GM18520 (cell line): ENCODE measurements around the gene FAM209B.
A peak's percentile ranks its signal among the peaks of the same experiment; 100 is the strongest.
"Not testable (repeated sequence)": the region's sequence is repeated elsewhere in the genome, so short reads cannot be mapped to it uniquely, and the experiment has no call there.

Experiments used
- ATAC-seq: cut with Tn5 transposase; IDR thresholded peaks from one replicate; pipeline ENCODE4 v1.9.1; 2021; ENCODE audit not compliant: unreplicated experiment

Gene FAM209B

DNA sequence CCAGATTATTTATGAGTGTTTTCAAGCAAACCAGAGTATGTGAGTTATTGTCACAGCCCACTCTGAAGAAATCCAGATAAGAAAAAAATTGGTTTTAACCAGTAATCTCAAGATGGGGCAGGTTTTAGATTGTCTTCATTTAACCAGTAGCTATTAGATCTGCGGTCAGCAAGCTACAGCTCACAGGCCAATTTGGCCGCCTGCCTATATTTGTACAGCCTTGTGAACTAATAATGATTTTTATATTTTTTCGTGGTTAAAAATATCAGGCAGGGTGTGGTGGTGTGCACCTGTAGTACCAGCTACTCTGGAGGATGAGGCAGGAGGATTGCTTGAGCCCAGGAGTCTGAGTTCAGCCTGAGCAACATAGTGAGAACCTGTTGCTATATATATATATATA, 5.0 kb downstream of the FAM209B start:
- no peak for ATAC-seq

DNA sequence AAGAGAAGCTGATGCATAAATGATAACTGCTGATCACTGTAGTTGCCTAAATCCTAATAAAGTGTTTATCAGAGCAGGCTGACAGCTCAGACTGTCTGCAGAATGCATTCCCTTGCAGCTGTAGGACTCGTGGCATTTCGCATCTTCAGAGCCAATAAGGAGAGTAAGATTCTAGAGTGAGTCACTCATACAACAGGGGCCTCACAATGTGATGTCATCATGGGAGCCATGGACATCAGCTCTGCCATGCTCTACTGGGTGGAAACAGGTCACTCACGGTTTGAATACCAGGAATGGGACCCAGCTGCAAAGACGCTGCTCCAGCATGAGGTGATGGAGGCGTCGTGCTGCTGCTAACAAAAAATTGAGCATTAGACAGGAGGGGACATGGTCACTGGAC, 7.4 kb downstream of the FAM209B start:
- no peak for ATAC-seq

DNA sequence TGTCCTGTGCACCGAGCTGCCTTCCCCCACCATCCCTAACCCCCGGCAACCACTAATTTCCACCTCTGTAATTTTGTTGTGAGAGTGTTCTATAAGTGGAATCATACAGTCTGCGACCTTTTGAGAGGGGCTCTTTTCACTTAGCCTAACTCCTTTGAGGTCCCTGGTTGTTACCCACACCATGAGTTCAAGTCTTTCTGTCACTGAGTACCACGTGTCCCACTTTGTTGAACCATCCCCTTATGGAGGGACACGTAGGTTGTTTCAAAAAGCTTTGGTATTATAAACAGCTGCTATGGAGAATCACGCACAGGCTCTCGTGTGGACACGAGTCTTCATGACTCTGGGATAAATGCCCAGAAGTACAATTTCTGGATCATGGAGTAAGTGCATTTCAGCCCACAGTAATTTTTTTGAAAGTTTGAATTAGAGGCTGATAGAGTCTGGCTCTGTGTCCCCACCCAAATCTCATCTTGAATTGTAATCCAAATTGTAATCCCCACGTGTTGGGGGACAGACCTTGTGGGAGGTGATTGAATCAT, 9.5 kb downstream of the FAM209B start:
- ATAC-seq = no peak

DNA sequence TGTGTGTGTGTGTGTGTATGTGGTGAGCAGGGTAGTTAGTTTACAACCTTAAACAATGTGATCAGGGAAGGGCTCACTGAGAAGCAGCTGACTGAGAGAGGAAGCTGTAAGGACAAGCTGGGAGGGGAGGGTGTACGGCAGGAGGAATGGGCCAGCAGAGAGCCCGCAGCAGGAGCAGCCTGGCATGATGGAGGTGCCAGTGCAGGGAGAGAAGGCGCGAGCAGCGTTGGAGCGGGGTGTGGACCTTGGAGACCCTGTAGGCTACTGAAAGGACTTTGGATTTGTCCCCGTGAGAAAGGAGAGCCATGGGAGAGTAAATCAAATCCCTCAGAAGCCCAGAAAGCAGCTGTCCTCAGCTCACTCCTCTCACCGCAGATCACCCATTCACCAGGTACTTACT, 18.5 kb downstream of the FAM209B start:
- ATAC-seq = no peak

DNA sequence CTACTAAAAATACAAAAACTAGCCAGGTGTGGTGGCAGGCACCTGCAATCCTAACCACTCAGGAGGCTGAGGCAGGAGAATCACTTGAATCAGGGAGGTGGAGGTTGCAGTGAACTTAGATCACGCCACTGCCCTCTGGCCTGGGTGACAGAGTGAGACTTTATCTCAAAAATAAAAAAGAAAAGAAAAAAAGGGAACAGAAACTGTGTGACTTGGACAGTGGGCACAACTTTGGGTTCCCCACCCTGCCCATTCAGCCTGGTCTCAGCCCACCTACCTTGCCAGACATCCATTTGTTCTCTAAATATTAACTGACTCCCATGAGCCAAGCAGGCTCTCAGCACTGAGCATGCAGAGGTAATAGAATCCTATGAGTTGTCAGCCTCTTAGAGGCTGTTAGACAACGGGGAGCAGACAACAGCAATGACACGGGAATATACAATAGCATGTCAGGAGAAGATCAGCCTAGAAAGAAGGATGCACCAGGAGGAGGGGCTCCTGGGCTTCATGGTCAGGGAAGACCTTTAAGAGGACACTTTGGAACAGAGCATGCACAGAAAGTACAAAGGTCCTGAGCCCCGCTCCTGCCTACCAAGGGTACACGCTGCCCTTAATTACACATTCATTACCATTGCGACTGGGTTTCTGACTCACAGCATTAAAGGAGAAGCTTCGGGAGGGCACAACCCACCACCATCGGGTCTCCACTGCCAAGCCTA, 20.0 kb downstream of the FAM209B start:
- ATAC-seq = no peak

DNA sequence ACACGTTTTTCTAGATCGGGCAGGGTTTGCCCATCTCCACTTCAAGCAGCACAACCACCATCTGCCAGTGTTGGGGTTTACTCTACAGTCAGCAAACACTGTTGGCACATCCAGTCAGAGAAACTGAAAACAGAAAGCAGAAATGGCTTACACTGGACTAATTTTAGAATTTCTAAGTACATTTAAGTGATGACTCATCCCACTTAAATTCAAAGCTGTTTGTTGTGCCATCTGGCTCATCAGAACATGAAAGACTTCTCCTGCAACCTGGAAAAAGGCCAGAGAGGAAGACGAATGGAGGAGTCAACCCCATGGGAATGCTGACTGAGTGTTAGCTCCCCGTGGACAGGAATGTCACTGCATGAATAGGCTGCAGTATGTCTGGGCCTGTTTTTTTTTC, 21.8 kb downstream of the FAM209B start:
- peak; percentile 94 for ATAC-seq

DNA sequence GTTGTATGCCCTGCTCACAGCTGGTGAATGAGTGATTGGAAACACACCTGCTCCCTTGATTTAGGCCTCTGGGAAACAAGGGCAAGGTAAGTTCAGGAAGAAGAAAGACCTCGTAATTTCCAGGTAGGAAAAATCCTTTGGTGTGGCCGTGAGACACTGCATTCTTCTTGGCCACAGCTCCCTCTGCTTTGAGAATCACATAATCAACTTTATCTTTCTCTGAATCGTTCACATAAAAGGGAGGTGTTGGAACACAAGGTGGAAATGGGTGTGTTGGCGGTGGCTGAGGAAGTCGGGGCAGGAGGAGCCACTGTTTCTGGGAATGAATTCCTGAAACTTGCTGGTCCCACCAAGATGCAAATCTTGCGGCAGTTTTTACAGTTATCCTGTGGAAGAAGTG, 25.9 kb downstream of the FAM209B start:
- ATAC-seq = no peak

DNA sequence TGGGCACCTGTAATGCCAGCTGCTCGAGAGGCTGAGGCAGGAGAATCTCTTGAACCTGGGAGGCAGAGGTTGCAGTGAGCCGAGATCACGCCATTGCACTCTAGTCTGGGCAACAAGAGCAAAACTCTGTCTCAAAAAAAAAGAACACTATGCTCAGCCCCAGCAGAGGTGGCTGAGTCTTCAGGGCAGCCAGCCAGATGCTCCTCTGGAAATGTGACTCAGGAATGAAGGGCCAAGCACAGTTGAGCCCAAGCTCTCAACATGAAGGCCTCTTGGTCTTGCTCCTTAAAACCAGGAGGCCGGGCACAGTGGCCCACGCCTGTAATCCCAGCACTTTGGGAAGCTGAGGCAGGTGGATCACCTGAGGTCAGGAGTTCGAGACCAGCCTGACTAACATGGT, 31.5 kb downstream of the FAM209B start:
- ATAC-seq = not testable (repeated sequence)

DNA sequence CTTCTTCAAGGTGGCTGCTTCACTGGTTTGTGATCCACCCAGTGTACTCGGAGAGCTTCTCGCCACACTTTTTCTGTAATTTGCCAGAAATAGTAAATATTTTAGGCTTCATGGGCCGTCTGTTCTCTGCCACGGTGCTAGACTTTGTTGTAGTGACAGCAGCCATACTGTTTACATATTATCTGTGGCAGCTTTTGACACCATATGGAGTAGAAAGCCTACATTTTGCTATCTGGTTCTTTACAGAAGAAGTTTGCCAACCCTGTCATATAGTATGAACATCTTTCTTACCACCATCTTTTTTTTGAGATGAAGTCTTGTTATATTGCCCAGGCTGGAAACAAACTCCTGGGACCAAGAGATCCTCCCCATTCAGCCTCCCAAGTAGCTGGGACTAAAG, 32.5 kb downstream of the FAM209B start:
- no peak for ATAC-seq

DNA sequence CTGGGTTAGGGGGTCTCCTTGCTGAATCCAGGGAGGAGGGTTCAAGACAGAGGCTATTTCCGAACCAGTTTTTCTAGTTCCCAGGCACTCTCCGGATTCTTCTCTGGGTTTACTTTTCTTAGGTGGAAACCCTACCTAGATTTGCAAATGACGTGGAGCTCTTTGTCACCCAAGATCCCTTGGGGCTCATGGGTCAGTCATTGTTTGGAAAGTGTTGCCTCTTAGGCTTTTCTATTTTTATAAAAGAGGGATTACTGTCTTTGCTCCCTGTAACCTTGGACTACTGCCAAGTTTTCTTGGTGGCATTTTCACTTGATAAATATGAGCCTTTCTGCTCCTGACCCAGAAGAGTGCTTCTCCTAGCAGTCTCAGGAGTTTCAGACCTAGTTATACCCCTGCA, 33.6 kb downstream of the FAM209B start:
- ATAC-seq = no peak

DNA sequence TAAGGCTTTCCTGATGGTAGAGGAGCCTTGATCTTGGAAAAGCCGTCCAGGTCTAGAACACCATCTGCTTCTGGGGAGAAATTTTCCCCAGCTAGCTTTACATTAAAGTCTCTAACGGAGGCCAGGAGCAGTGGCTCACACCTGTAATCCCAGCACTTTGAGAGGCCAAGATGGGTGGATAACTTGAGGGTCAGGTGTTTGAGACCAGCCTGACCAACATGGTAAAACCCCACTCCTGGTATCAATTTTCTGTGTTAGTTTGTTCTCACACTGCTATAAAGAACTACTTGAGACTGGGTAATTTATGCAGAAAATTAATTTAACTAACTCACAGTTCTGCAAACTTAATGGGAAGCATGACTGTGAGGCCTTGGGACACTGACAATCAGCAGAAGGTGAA, 37.8 kb downstream of the FAM209B start:
- no peak for ATAC-seq

DNA sequence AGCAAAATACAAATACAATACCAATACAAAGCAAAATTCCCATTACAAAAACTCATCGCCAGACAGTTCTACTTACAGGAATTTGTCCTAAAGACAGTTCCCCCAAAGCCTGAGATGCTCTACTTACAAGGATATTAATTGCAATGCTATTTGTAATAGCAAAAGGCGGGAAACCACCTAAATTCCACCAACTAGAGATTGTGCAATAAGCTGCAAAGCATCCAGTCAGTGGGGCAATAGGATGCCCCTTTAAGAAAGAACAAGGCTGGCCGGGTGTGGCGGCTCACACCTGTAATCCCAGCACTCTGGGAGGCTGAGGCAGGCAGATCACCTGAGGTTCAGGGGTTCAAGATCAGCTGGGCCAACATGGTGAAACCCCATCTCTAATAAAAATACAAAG, 39.1 kb downstream of the FAM209B start:
- no peak for ATAC-seq

DNA sequence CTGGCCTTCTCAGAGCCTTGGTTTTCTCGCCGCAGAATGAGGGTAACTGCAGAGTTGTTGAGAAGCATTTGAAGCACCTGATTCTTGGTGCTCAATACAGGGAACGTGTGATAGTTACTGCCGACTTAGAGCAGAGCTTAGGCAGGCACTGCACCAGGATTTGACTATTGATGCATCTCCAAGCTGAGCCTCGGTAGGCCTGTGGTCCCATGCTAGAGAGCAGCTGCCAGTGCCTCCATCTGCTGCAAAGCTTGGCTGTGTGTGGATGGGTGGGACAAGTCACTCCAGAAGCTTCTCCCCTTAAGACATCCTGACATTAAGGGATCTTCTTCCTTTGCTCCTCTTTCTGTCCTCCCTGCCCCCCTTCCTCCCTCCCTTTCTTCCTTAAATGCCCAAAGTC, 40.9 kb downstream of the FAM209B start:
- ATAC-seq = no peak

DNA sequence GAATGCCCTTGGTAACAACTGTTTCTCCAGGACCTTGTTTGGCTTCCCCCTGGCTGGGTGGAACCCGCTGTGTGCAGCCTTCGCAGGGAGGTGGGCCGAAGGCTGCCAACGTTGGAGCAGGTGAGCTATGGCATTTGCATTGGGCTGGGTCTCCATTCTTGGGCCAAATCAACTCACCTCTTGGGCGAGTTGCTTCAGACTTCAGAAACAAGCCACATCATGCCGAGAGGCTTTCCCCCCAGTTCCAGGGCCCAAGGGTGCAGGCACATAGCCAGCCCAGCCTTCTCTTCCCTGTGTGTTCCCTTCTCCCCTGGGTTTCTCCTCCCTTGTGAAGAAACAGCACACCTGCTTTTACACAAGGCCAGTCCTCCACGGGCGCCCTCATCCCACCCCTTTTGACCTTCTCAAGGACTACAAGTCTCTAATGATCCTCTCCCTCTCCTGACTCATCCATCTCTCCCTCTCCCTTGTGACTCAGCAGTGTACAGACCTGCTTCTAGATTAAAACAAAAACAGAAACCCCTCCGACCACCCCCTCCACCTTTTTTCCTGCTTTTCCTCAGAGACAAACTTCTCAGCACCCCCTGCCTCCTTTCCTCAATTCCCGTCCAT, 41.6 kb downstream of the FAM209B start:
- no peak for ATAC-seq

DNA sequence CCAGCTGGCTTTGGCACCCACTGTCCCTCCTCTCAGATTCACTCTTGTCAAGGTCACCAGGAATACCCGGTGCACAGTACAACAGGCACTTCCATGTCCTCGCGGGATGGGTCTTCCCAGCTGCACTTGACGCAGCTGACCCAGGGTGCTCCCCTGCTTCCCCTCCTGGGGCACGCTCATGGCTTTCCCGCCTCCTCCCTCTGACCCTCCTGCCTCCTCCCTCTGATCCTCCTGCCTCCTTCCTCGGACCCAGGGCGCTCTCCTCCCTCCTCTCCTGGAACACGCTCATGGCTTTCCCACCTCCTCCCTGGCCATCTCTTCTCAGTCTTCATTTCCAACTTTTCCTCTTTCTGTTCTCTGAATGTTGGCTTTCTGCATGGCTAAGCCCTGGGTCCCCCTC, 42.1 kb downstream of the FAM209B start:
- ATAC-seq = no peak

DNA sequence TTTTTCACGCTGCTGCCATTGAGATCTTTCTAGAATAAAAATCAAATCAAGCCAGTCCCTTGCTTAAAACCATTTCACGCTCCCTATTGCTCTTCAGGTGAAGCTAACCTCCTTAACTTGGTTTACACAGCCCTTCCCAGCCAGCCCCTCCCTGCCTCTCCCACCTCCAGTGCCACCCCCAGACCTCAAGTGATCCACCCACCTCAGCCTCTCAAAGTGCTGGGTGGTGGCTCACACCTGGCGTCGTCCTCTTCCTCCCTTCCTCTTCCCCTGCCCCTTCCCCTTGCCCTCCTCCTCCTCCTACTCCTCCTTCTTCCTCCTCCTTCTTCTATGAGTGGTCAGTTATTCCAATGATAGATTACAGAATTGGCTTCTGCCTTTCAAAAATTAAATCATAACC, 42.9 kb downstream of the FAM209B start:
- no peak for ATAC-seq

DNA sequence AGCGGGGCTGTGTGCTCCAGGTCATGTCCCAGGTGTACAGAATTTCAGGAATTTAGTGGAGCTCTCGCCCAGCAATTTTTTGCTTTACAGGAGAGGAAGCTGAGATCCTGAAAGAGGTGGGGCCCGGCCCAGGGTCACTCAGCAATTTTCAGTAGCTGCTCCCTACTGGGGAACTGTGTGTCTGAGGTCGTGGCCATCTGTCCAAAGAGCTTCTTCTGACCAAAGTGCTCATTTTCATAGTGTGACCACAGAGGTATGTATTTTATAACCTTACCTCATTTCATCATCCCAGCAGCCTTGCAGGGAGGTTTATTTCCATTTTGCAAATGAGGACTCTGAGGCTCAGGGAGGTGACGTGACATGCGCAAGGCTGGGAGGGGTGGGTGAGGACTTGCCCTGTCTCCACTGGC, 46.3 kb downstream of the FAM209B start:
- no peak for ATAC-seq

DNA sequence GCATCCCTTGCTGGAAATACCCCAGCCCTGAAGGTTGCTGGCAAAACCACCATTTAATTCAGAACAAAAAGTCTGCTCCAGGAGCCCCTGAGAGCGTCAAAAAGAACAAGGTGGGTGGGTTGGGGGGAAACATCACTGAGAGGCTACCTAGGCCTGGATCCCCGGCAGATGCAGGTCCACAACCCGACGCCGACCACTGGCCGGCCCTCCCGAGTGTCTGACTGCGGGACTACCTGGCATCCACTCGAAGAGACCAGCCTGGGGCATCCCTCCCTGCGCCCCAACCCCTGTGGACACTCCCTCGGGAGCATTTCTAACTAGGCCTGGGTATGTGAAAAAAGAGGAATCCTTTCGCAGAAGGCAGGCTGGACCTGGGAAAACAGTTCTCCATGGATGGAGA, 47.2 kb downstream of the FAM209B start:
- no peak for ATAC-seq

DNA sequence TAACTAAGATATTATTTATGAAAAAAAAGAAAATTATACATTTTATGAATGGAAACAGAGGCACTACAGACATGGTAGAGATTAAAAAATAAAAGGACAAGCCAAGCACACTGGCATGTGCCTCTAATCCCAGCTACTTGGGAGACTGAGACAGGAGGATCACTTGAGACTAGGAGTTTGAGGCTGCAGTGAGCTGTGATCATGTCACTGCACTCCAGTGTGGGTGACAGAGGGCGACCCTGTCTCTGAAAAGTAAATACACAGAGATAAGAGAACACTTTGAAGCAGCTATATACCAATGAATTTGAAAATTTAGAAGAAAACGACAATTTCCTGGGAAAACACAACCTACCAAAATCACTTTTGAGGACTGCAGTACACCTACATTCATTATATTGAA, 48.7 kb downstream of the FAM209B start:
- ATAC-seq = no peak

DNA sequence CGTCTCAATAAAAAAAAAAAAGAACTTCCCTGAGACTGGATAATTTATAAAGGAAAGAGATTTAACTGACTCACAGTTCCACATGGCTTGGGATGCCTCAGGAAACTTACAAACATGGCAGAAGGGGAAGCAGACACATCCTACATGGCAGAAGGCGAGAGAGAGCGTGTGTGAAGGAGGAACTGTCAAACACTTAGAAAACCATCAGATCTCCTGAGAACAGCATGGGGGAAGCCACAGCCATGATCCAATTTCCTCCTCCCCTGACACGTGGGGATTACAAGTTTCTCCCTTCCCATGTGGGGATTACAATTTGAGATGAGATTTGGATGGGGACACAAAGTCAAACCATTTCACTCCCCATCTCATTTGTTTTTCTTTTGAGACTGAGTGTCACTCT, 49.5 kb downstream of the FAM209B start:
- ATAC-seq = no peak

DNA sequence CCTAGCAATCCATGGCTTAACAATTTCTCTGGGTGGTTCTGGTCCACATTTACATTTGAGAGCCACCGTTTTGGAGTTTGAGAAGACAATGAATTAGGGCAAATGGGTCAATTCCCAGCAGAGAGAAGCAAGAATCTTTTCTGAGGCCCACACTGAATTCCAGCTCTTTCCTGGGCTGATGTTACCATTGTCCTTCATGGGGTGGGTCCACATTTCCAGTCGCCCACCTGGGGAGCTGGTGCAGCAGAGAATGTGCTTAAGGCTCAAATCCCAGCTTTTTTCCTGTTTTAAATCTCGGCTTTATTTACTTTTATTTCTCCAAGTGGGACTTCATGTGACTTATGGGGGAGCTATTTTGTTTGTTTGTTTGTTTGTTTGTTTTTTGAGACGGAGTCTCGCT, 51.9 kb downstream of the FAM209B start:
- ATAC-seq = no peak
